DMS 273 (cell line): ENCODE measurements around the gene AXIN2.
A peak's percentile ranks its signal among the peaks of the same experiment; 100 is the strongest.
"Not testable (repeated sequence)": the region's sequence is repeated elsewhere in the genome, so short reads cannot be mapped to it uniquely, and the experiment has no call there.

Experiments used
- DNase-seq: peaks from one replicate; lab custom pipeline; 2025; ENCODE audit not compliant: unreplicated experiment; lab: John Stamatoyannopoulos, UW

Gene AXIN2

GRCh38 chr17:65487161-65487560, 74.3 kb downstream of the AXIN2 start:
- DNase-seq, result no peak

- peak; percentile 82 for DNase-seq
These were observed 75.8 kb downstream of the AXIN2 start for GRCh38 chr17:65485388-65486299.

- DNase-seq, result not testable (repeated sequence)
These were observed 77.0 kb downstream of the AXIN2 start for GRCh38 chr17:65484405-65484804.

- DNase-seq, result no peak
These were observed 78.0 kb downstream of the AXIN2 start for GRCh38 chr17:65483438-65483837.

- no peak for DNase-seq
These were observed 79.2 kb downstream of the AXIN2 start for GRCh38 chr17:65482201-65482600.

GRCh38 chr17:65479282-65479681, 82.2 kb downstream of the AXIN2 start:
- no peak for DNase-seq
